RWPE1 (cell line): ENCODE measurements around the gene PES1.

Experiments used
- CTCF ChIA-PET: fragments of 350-600 bp; sonication (Branson Sonifier 250); formaldehyde crosslinking; extraction: SDS; loops from one replicate; lab custom pipeline; 2021; lab: Yijun Ruan, JAX
- POLR2A ChIA-PET: fragments of 400-600 bp; formaldehyde crosslinking; extraction: SDS; loops from one replicate; lab custom pipeline; 2020; ENCODE audit warnings: antibody characterized with exemption; ENCODE audit not compliant: low non-redundant PET; lab: Yijun Ruan, JAX
- DNase-seq: peaks from one replicate; pipeline ENCODE4 v3.0.0; 2012; ENCODE audit warnings: low spot score
- H3K27ac ChIP-seq: fragments of 450-650 bp; 2 replicates; pipeline ENCODE4 v1.5.1; 2017
- TF ChIP-seq, protein P1 (sequence below): fragments of 450-650 bp; conservative IDR thresholded peaks from 2 replicates; pipeline ENCODE4 v1.5.1; 2017; ENCODE audit warnings: low read depth, mild to moderate bottlenecking

The PES1 gene

DNA sequence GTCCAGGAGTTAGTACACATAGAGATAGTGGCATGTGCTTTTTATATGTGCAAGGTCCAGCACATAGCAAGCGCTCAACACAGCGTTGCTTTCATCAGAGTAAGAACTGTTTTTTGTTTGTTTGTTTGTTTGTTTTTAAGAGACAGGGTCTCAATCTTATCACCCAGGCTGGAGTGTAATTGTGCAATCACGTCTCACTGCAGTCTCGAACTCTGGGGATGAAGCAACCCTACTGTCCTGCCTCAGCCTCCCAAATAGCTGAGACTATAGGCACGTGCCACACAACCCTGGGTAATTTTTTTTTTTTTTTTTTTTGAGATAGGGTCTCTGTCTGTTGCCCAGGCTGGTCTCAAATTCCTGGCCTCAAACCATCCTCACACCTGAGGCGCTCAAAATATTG lies 26.1 kb upstream of the PES1 start:
- H3K27ac ChIP-seq: no peak overlapping the region
- TF ChIP-seq, protein P1, sequence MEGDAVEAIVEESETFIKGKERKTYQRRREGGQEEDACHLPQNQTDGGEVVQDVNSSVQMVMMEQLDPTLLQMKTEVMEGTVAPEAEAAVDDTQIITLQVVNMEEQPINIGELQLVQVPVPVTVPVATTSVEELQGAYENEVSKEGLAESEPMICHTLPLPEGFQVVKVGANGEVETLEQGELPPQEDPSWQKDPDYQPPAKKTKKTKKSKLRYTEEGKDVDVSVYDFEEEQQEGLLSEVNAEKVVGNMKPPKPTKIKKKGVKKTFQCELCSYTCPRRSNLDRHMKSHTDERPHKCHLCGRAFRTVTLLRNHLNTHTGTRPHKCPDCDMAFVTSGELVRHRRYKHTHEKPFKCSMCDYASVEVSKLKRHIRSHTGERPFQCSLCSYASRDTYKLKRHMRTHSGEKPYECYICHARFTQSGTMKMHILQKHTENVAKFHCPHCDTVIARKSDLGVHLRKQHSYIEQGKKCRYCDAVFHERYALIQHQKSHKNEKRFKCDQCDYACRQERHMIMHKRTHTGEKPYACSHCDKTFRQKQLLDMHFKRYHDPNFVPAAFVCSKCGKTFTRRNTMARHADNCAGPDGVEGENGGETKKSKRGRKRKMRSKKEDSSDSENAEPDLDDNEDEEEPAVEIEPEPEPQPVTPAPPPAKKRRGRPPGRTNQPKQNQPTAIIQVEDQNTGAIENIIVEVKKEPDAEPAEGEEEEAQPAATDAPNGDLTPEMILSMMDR: no peak
- DNase-seq: no peak
- ChIA-PET CTCF (interaction anchor here (0.6 kb wide), 1 partner anchor 302 kb away, joined by 3 read pairs; no protein-coding TSS in a partner anchor), POLR2A (no interaction called here)

DNA sequence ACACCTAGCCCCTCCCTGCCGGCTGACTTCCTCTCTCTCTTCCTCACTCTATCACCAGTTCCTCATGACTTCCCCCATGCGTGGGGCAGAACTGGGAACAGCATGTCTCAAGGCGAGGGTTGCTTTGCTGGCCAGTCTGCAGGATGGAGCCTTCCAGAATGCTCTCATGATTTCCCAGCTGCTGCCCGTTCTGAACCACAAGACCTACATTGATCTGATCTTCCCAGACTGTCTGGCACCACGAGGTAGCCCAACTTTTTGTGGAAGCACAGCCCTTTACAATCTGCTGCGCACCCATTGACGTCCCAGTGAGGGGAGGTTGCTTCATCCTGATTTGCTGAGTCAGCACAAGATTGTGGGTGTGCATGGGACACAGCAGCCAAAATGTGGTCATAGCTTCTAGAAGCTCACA lies 23.8 kb upstream of the PES1 start:
- ChIA-PET POLR2A (no interaction called here), CTCF (interaction anchor here (0.6 kb wide), 1 partner anchor 9 kb away, joined by 3 read pairs; no protein-coding TSS in a partner anchor)
- no peak overlapping the region for H3K27ac ChIP-seq
- no peak for DNase-seq
- TF ChIP-seq, protein P1: no peak

DNA sequence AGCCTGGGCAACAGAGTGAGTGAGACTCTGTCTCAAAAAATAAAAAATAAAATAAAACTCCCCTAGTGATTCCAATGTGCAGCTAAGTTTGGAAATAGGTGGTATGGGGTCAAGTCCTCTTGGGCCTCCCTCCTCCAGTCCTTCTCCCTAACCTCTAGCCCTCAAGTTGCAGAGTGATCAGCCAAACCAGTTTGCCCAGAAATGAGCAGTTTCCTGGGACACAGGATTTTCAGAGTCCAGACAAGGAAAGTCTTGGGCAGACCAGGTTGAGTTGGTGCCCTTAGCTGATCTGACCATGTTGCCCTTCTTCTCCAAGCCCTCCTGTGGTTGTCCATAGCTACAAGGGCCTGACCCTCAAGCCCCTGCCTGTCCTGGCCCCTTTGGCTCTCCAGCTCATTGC lies 23.2 kb upstream of the PES1 start:
- ChIA-PET POLR2A (no interaction called here), CTCF (interaction anchor here (0.6 kb wide), 2 partner anchors 8 to 146 kb away, joined by 3 read pairs; no protein-coding TSS in a partner anchor)
- H3K27ac ChIP-seq: no peak overlapping the region
- DNase-seq: no peak
- TF ChIP-seq, protein P1: no peak

DNA sequence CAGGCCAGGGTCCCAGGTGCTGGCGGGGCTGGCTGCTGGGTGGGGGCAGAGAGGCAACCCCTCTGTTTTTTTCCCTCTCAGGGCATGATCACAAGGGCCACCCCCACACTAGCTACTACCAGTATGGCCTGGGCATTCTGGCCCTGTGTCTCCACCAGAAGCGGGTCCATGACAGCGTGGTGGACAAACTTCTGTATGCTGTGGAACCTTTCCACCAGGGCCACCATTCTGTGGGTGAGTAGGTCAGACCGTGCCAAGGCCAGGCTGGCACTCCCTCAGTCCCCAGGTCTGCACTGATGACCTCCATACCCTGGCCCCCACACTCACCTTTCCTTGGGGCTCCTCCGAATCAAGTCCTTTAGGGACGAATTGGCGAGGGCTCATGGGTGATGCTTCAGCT lies 22.6 kb upstream of the PES1 start:
- CTCF ChIA-PET: no interaction called here
- TF ChIP-seq, protein P1: no peak
- no peak for DNase-seq
- POLR2A ChIA-PET: no interaction called here
- H3K27ac ChIP-seq: no peak overlapping the region

DNA sequence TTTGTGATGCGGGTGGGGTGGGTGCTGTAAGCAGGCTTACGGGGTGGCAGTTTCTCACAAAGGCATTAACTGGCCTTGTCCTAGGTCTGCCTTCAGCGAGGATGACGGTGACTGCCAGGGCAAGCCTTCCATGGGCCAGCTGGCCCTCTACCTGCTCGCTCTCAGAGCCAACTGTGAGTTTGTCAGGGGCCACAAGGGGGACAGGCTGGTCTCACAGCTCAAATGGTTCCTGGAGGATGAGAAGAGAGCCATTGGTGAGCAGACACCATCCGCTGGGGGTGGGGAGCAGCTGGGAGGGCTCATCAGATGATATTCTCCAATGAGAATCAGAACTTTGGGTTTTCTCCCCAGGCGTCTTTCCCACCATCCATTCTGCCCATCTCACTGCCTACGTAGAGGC lies 21.1 kb upstream of the PES1 start:
- no peak overlapping the region for H3K27ac ChIP-seq
- no peak for DNase-seq
- ChIA-PET POLR2A (no interaction called here), CTCF (no interaction called here)
- TF ChIP-seq, protein P1: no peak

DNA sequence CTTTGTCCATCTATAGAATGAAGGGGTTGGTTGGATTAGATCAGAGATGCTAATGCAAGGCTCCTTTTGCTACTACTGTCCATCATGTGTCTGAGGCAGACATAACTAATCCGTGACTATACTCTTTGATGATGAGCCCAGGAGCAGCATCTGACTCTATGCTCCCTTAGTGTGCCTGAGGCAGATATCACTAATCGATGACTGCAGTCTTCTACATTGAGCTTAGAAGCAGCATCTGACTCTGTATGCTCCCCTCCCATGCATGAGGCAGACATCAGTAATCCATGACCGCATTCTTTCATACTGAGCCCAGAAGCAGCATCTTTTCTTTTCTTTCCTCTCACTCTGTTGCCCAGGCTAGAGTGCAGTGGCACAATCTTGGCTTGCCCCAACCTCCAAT lies 19.5 kb upstream of the PES1 start:
- DNase-seq: no peak
- TF ChIP-seq, protein P1: no peak
- ChIA-PET CTCF (no interaction called here), POLR2A (no interaction called here)
- no peak overlapping the region for H3K27ac ChIP-seq

DNA sequence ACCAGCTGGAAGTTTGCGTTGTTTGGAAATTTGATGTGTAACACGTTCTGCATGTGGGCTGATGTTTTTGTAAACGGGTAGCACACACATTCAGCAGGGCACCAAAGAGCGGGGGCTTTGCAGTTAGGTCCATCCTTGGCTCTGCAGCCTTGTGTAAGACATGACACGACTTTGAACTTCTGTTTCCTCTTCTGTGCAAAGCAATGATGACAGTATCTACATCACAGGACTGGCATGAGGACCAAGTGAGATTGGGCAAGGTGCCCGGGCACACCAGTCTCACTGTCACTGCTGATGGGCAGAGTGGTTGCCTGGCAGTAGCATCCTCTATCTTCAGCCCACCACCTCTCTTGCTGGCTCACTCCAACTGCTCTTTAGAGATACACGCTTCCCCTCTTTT lies 18.6 kb upstream of the PES1 start:
- ChIA-PET POLR2A (no interaction called here), CTCF (no interaction called here)
- no peak overlapping the region for H3K27ac ChIP-seq
- TF ChIP-seq, protein P1: no peak
- DNase-seq: no peak
